Vagina (tissue), 2 donors: ENCODE measurements around the gene B4GALT4. TPM values are rescaled to one million over a fixed set of nuclear protein-coding genes. Genes with fewer than 3 reads are reported as not detected.

ENCODE experiments used
- DNase-seq, 2 donors: peaks; one replicate each; pipeline ENCODE4 v3.0.0-alpha.2; 2017; ENCODE audit errors: extremely low spot score in 2 of 2
- H3K27ac ChIP-seq: fragments of 200-600 bp; sonication (generic); one replicate; pipeline ENCODE4 v1.5.1; 2019
- H3K27me3 ChIP-seq: fragments of 200-600 bp; sonication (generic); one replicate; pipeline ENCODE4 v1.5.1; 2019
- H3K36me3 ChIP-seq, 2 donors: fragments of 200-600 bp; sonication (generic); one replicate each; pipeline ENCODE4 v1.5.1; 2017 to 2019
- H3K4me1 ChIP-seq: fragments of 200-600 bp; sonication (generic); one replicate; pipeline ENCODE4 v1.5.1; 2019
- H3K4me3 ChIP-seq, 2 donors: fragments of 200-600 bp; sonication (generic); 1 replicate in 1 of 2; 2 replicates in 1 of 2; pipeline ENCODE4 v1.5.1; 2016 to 2019
- H3K9me3 ChIP-seq: fragments of 200-600 bp; sonication (generic); one replicate; pipeline ENCODE4 v1.5.1; 2019
- POLR2A ChIP-seq, 2 donors: fragments of 450-650 bp; IDR thresholded peaks; one replicate each; pipeline ENCODE4 v1.6.1; 2017; ENCODE audit warnings: antibody characterized with exemption in 2 of 2, mild to moderate bottlenecking in 2 of 2, moderate library complexity in 2 of 2
- POLR2AphosphoS5 ChIP-seq, 2 donors: sonication (generic); formaldehyde crosslinking; IDR thresholded peaks; one replicate each; pipeline ENCODE4 v1.9.0; 2017; ENCODE audit warnings: antibody characterized with exemption in 2 of 2, mild to moderate bottlenecking in 2 of 2, low read depth in 1 of 2; ENCODE audit not compliant: insufficient read depth in 1 of 2
- intact Hi-C: fragments of 100-400 bp; cut with DNase I; formaldehyde crosslinking; loops from one replicate; pipeline ENCODE4 v1.15.1; 2023
- total RNA-seq: library from RNA; depleted of rRNA; stranded (reverse); fragments of >200 nt; gene quantifications from one replicate; pipeline ENCODE4 v1.2.3, GENCODE V29; 2016
- TF ChIP-seq, protein P1 (sequence below), 3 experiments: fragments of 450-650 bp in 2 of 3; fragments of 200-600 bp in 1 of 3; sonication (generic) in 1 of 3; IDR thresholded peaks; one replicate each; pipeline ENCODE4 v1.5.1; 2017 to 2019; ENCODE audit warnings: antibody characterized with exemption in 3 of 3, mild to moderate bottlenecking in 2 of 3, moderate library complexity in 2 of 3

The B4GALT4 gene
- total RNA-seq, 1 donor from 2014 or later: 12.0 TPM

GRCh38 chr3:119222391-119222790 lies 18.3 kb downstream of the B4GALT4 start:
- Histone ChIP-seq H3K4me3 (no peak overlapping the region), H3K27me3 (no peaks in the 10 kb centered on the region), H3K4me1 (no peaks in the 10 kb centered on the region), H3K36me3 (peaks cover 0 to 67% of the 10 kb centered on the region in 2 donors), H3K9me3 (no peaks in the 10 kb centered on the region), H3K27ac (no peak overlapping the region)
- DNase-seq: no peak
- no peak for TF ChIP-seq POLR2A (IDR thresholded peaks at IDR 0.05)
- TF ChIP-seq, protein P1, sequence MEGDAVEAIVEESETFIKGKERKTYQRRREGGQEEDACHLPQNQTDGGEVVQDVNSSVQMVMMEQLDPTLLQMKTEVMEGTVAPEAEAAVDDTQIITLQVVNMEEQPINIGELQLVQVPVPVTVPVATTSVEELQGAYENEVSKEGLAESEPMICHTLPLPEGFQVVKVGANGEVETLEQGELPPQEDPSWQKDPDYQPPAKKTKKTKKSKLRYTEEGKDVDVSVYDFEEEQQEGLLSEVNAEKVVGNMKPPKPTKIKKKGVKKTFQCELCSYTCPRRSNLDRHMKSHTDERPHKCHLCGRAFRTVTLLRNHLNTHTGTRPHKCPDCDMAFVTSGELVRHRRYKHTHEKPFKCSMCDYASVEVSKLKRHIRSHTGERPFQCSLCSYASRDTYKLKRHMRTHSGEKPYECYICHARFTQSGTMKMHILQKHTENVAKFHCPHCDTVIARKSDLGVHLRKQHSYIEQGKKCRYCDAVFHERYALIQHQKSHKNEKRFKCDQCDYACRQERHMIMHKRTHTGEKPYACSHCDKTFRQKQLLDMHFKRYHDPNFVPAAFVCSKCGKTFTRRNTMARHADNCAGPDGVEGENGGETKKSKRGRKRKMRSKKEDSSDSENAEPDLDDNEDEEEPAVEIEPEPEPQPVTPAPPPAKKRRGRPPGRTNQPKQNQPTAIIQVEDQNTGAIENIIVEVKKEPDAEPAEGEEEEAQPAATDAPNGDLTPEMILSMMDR (IDR thresholded peaks at IDR 0.05): no peak
- no peak for TF ChIP-seq POLR2AphosphoS5 (IDR thresholded peaks at IDR 0.05; ENCODE audit: insufficient read depth in 1 of 2, low read depth in 1 of 2)
- intact Hi-C loops: no loop called here

GRCh38 chr3:119221779-119222320 lies 18.8 kb downstream of the B4GALT4 start:
- Histone ChIP-seq H3K36me3 (peaks cover 0 to 70% of the 10 kb centered on the region in 2 donors), H3K27me3 (no peaks in the 10 kb centered on the region), H3K27ac (no peak overlapping the region), H3K9me3 (no peaks in the 10 kb centered on the region), H3K4me3 (no peak overlapping the region), H3K4me1 (no peaks in the 10 kb centered on the region)
- intact Hi-C loops: no loop called here
- TF ChIP-seq, protein P1 (IDR thresholded peaks at IDR 0.05): no peak
- no peak for TF ChIP-seq POLR2A (IDR thresholded peaks at IDR 0.05)
- TF ChIP-seq POLR2AphosphoS5 (IDR thresholded peaks at IDR 0.05; ENCODE audit: insufficient read depth in 1 of 2, low read depth in 1 of 2): no peak
- DNase-seq: no peak

DNA sequence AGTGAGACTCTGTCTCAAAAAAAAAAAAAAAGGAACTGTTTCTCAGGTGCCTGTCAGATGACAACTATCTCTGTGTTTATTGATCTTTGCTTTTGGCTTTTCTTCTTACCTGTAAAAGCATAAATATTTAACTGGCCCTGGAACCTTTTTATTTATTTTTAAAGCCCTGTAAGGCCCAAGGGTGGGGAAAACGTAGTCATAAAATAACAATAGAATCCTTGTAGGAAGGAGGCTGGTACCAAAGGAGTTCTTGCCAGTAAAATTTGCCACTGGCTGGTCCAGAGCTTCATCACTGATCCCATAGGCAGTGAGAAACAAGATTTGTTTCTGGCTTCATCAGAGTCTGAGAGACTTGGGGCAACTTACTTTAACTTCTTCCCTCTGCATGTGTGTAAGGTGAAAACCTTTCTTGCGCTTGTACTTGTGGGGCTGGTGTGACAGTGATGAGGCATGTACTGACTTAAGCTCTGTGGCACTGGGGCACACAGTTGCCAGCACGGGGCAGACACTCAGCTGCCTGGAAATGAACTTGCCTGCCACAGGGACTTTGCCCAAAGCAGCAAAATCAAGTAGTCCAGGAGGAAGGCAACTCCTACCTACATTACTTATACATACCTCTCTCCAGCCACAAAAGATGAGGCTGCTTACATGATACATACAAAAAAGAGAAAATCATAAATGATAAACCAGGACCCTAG lies 19.6 kb downstream of the B4GALT4 start:
- H3K27ac ChIP-seq: no peak overlapping the region
- no peak overlapping the region for H3K4me3 ChIP-seq
- peaks cover 0 to 70% of the 10 kb centered on the region in 2 donors for H3K36me3 ChIP-seq
- TF ChIP-seq, protein P1 (IDR thresholded peaks at IDR 0.05): no peak
- TF ChIP-seq POLR2AphosphoS5 (IDR thresholded peaks at IDR 0.05; ENCODE audit: insufficient read depth in 1 of 2, low read depth in 1 of 2) (no peak), POLR2A (IDR thresholded peaks at IDR 0.05) (no peak)
- DNase-seq: no peak
- no peaks in the 10 kb centered on the region for H3K9me3 ChIP-seq
- intact Hi-C loops: no loop called here
- no peaks in the 10 kb centered on the region for H3K4me1 ChIP-seq
- no peaks in the 10 kb centered on the region for H3K27me3 ChIP-seq

DNA sequence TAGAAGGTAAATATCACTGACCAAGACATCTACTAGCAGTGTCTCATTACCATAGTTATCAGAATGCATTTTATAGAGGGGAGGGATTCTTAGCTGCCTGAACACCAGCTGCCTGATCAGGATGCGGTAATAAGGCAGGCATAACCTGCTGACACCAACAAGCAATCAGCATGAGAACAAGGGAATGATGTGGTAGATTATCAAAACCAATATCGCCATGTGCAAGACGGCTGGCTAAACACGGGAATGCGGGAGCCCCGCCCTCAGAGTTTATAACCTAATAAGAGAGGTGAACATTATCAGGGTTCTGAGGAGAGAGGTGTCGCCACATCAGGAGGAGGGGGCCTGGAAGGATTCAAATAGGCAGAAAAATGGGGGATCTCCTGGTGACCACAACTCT lies 20.5 kb downstream of the B4GALT4 start:
- DNase-seq: no peak
- Histone ChIP-seq H3K36me3 (peaks cover 0 to 79% of the 10 kb centered on the region in 2 donors), H3K4me3 (no peak overlapping the region), H3K27ac (no peak overlapping the region), H3K9me3 (no peaks in the 10 kb centered on the region), H3K4me1 (no peaks in the 10 kb centered on the region), H3K27me3 (no peaks in the 10 kb centered on the region)
- no peak for TF ChIP-seq POLR2A (IDR thresholded peaks at IDR 0.05)
- TF ChIP-seq, protein P1 (IDR thresholded peaks at IDR 0.05): no peak
- intact Hi-C loops: no loop called here

DNA sequence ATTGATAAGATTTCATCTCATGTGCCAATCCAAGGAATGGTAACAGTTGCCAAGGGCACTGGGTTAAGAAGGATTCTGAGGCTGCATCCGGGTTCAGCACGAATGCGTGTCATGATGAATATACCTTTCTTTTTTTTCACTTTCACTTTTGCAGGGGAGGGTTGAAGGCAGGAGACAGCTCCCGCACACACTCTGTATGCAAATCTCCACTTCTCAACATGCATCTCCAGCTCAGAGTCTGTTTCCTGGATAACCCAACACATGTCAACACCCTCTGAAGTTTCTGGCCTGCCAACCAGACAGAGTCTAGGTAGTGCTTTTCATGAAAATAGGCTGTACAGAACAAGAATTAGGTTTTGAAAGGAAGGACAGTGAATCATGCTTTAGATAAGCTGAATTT lies 21.6 kb downstream of the B4GALT4 start:
- Histone ChIP-seq H3K4me1 (no peaks in the 10 kb centered on the region), H3K4me3 (no peak overlapping the region), H3K27ac (no peak overlapping the region), H3K36me3 (peaks cover 0 to 83% of the 10 kb centered on the region in 2 donors), H3K9me3 (no peaks in the 10 kb centered on the region), H3K27me3 (no peaks in the 10 kb centered on the region)
- TF ChIP-seq, protein P1 (IDR thresholded peaks at IDR 0.05): no peak
- TF ChIP-seq POLR2AphosphoS5 (IDR thresholded peaks at IDR 0.05; ENCODE audit: insufficient read depth in 1 of 2, low read depth in 1 of 2) (no peak), POLR2A (IDR thresholded peaks at IDR 0.05) (no peak)
- DNase-seq: no peak
- intact Hi-C loops: no loop called here
